Right ventricle myocardium inferior (tissue), 1 donor: ENCODE results near the gene ADIPOQ. TPM values are rescaled to one million over a fixed set of nuclear protein-coding genes. Genes with fewer than 3 reads are reported as not detected.
"Not testable (repeated sequence)": the region's sequence is repeated elsewhere in the genome, so short reads cannot be mapped to it uniquely, and the experiment has no call there.

Source experiments
- ATAC-seq: fragments of 200-7000 bp; cut with Tn5 transposase; one replicate; pipeline ENCODE4 v1.9.1; 2020; ENCODE audit warnings: mild to moderate bottlenecking, moderate library complexity
- DNase-seq: peaks from one replicate; pipeline ENCODE4 v3.0.0; 2021; ENCODE audit errors: missing footprints
- intact Hi-C: fragments of 100-400 bp; cut with DNase I; formaldehyde crosslinking; loops from one replicate; pipeline ENCODE4 v1.11.0; 2022
- long read RNA-seq: library from polyadenylated mRNA; unstranded; transcript quantifications from one replicate; pipeline ENCODE4 v2.0.0, GENCODE V29; 2021
- total RNA-seq: library from RNA; stranded (reverse); fragmentation: NEBNext Ultra II Directional; extraction: Animal tissue kit (Norgen Biotek cat#: 25700); gene quantifications from one replicate; pipeline ENCODE4 v1.2.1, GENCODE V29; 2021
- donor health status: DM: no; HTN: yes; CAD: no; lungs with severe emphysema.

ADIPOQ gene
- total RNA-seq = 19.3 TPM
- long read RNA-seq, full-length matches to known transcripts = 3 of 6 reads
- long read RNA-seq, partial matches to known transcripts = 2 of 6 reads
- long read RNA-seq, other reads (novel, unspliced or antisense) = 1 of 6 reads

- intact Hi-C loops = no loop called here
- ATAC-seq = no peak
- no peak for DNase-seq
Measured at GRCh38 chr3:186842426-186843038, at the start of gene ADIPOQ. TSS of gene ADIPOQ (plus strand) at chr3:186842710. CDS start at chr3:186853059, 10,349 bp downstream.

- ATAC-seq (no peak), DNase-seq (no peak)
- intact Hi-C loops = no loop called here
Measured at GRCh38 chr3:186798239-186798874, 44.2 kb upstream of the ADIPOQ start.

GRCh38 chr3:186800285-186800684 is 42.2 kb upstream of the ADIPOQ start:
- ATAC-seq (no peak), DNase-seq (no peak)
- intact Hi-C loops = no loop called here

- intact Hi-C loops = no loop called here
- DNase-seq = no peak
- no peak for ATAC-seq
Measured at GRCh38 chr3:186802701-186803100, 39.8 kb upstream of the ADIPOQ start.

GRCh38 chr3:186803447-186803846 is 39.1 kb upstream of the ADIPOQ start:
- ATAC-seq, intact Hi-C loops, DNase-seq: not testable (repeated sequence)

- intact Hi-C loops = loop anchor here (1.0 to 5.0 kb wide), 2 partner anchors 23 to 234 kb away; partner anchors contain the start of genes DNAJB11 and EIF4A2
- DNase-seq (peak; percentile 95), ATAC-seq (peak; percentile 96)
Measured at GRCh38 chr3:186806089-186807055, 36.1 kb upstream of the ADIPOQ start, which contains the start of gene RFC4. TSS of gene RFC4 (minus strand) at chr3:186806482. CDS start at chr3:186804713, 1,769 bp downstream.

GRCh38 chr3:186807231-186807630 is 35.3 kb upstream of the ADIPOQ start:
- ATAC-seq (no peak), DNase-seq (no peak)
- intact Hi-C loops = loop anchor here (5.0 kb wide), 1 partner anchor 235 kb away; the partner anchor contains the start of gene DNAJB11

GRCh38 chr3:186810336-186810996 is 32.0 kb upstream of the ADIPOQ start:
- ATAC-seq (no peak), DNase-seq (no peak)
- intact Hi-C loops = no loop called here

- ATAC-seq, DNase-seq, intact Hi-C loops: not testable (repeated sequence)
Measured at GRCh38 chr3:186811313-186811712, 31.2 kb upstream of the ADIPOQ start.

GRCh38 chr3:186814100-186814499 is 28.4 kb upstream of the ADIPOQ start:
- ATAC-seq (no peak), DNase-seq (no peak)
- intact Hi-C loops = no loop called here

GRCh38 chr3:186815435-186815834 is 27.1 kb upstream of the ADIPOQ start:
- intact Hi-C loops = no loop called here
- no peak for DNase-seq
- no peak for ATAC-seq

- DNase-seq (no peak), ATAC-seq (no peak)
- intact Hi-C loops = no loop called here
Measured at GRCh38 chr3:186818516-186818915, 24.0 kb upstream of the ADIPOQ start.

GRCh38 chr3:186818956-186819355 is 23.6 kb upstream of the ADIPOQ start:
- DNase-seq (no peak), ATAC-seq (no peak)
- intact Hi-C loops = no loop called here

- intact Hi-C loops = loop anchor here (5.0 to 10.0 kb wide), 2 partner anchors 204 to 837 kb away; no protein-coding TSS in a partner anchor
- DNase-seq = no peak
Measured at GRCh38 chr3:186821429-186822387, 20.8 kb upstream of the ADIPOQ start.

GRCh38 chr3:186822388-186822759 is 20.1 kb upstream of the ADIPOQ start:
- not testable (repeated sequence) for ATAC-seq, DNase-seq
- intact Hi-C loops = loop anchor here (5.0 to 10.0 kb wide), 2 partner anchors 205 to 838 kb away; no protein-coding TSS in a partner anchor

More at GRCh38 chr3:186821429-186822387, 20.8 kb upstream of the ADIPOQ start:
- no peak for ATAC-seq

- no peak for ATAC-seq
- no peak for DNase-seq
- intact Hi-C loops = loop anchor here (5.0 to 10.0 kb wide), 2 partner anchors 206 to 839 kb away; no protein-coding TSS in a partner anchor
Measured at GRCh38 chr3:186823386-186823785, 19.1 kb upstream of the ADIPOQ start.
